NCI-H146 (cell line): ENCODE measurements around the gene NEUROG3.
"Not testable (repeated sequence)": the region's sequence is repeated elsewhere in the genome, so short reads cannot be mapped to it uniquely, and the experiment has no call there.

Experiments
- DNase-seq: peaks from one replicate; lab custom pipeline; 2025; lab: John Stamatoyannopoulos, UW

The NEUROG3 gene

DNA sequence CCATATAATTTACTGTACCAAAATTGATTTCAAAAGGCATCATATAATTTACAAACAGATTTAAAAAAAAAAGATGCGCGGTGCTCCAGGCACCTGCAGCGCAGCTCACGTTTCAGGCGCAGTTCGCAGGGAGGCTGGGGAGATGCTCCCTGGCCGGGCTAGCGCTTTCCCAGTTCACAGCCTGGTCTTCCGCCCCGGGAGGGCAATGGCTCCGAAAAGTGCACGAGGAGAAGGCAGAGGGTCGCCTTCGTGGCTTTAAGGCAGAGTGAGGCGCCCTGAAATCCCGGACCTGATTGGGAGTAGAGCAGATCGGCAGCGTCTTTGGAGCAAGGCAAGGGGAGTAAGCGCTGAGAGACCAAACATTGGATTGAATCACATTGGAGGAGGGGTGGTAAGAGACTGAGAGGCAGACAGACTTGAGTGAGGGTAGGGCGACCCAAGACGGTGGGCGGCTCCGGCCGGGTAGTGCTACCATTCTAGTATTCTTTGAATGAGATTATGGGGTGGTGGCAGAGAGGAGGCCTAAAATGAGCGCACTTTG lies 1.5 kb downstream of the NEUROG3 start:
- DNase-seq = no peak

DNA sequence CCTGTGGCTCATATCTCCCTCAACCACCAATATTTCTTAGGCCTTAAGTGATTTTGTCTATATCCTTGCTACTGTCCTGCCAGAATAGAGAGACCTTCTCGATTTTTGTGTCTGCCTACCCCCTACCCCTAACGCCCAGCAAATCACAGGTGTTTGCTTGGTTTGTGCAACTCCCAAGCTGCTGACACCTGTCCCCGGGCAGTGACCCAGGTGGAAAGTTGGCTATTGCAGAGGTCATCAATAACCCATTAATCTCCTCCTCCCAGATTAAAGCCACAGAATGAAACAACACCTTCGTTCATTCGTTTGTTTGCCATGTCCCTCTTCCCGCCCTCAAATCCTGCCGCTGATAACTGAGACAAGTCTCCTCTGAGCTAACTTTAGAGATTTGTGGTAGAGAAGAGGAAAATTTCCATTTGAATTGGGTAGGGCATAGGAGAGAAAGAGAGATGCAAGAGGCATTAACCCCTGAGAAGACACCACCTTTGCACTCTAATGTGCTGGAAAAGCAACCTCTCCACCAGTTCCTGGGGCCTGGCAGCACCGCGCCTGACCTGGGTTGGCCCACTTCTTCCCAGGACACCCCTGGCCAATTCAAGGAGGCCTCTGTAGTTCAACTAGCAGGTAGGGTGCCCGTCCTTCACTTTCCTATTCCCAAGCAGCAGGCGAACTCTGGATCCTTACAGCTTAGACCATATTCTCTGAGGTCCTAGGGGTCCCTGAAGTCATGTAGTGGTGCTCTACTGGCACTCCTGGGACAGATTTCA lies 3.0 kb downstream of the NEUROG3 start:
- DNase-seq = no peak

DNA sequence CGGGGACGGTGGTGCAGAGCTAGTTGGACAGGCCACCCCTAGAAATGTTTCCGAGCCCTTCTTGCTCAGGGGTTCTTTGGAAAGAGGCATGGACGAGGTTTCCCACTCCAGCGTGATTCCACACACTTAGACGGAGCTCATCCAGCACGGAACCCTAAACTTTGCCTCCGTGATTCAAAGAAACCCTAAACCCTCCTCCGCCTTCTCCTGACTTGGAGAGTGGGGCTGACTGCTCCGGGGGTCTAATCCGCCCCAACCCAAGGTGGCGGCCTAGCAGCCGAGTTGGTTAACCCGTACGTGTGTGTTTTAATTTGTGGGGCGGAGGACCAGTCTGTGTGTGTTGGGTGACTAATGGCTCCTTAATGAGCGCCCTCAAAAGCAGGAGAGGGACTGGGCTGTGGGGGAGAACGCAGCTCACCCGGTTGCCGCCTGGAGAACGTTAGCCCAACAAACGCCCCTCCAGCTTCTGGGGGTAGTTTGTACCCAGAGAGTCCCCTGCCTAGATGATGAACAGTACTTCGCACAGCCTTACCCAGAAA lies 3.8 kb downstream of the NEUROG3 start:
- no peak for DNase-seq

DNA sequence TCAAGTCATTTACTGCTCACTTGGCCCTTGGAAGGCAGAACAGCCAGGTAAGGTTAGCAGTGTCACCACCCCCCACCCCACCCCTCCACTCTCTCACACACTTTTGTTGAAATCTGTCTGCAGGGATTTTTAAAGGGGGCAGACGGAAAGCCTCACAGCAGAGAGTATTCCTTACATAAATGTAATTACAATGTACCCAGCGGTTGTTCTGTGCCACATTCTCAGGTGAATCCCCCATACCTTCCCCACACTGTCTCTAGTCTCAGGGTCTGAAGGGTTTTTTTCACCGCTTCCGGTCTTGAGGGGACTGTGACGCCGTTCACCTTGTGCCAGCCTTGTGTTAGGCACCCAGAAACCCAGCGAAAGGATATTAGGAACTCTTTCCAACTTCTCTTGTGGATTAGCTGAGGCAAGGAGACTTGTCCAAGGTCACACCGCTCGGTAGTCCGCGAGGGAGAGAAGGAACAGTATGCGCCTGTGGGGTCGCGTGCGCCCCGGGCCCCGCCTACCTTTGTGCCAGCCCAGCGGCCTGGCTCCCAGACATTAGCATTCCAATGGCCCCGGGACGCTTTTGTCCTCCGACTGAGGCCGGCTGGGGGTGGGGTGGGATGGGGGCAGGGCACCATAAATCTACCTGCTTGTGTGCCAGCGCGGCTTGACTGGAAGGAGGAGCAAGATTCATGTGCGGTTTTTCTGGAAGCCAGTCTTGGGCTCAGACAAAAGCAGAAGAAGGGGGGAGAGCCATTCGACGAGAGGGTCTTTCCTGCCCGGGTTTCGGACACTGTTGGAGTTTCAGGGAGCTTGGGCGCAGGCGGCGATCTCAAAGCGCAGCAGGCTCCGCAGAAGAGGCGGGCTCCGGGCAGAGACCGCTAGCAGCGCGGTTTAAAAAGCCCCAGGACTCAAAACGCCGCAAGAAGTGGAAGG lies 4.5 kb downstream of the NEUROG3 start:
- DNase-seq = no peak

DNA sequence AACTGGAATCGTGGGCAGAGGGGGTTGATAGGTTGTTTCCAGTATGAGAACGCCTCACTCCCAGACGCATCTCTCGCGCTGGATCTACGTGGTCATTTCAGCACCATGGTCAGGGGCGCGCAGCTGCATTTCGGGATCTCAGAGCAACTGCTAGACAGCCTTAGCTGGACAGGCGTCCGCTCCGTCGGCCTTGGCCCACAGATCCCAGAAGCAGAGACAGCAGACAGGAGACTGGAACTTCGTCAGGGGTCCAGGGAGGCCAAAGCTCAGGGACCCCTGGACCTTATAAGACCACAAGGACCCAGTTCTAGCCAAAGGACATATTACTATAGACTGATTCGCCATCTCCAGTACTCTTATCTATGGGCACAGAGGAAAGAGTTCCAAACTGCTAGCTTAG lies 5.3 kb downstream of the NEUROG3 start:
- no peak for DNase-seq

DNA sequence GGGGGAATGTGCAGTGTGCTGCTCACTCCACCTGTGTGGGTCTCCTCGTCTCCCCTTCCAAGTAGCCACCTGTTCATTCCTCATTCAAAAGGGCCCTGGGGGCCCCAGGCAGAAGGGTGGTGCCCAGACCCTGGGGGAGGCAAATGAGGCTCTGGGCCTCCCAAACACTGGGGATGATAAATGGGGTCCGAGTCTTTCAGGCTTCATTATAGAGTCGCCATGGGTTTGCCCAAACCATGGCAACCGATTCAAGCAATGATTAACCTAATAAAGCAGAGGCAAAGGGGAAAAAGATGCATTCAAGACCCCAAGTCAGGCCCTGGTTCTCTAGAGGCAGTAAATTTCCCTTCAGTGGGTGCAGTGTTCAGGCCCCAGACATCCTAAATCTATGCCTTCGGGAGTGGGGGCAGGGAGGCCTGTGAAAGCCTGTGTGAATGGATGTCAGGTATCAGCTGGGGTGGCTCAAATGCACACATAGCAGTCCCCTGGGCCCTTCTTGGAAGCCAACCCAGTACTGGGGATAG lies 10.4 kb downstream of the NEUROG3 start:
- DNase-seq = no peak

DNA sequence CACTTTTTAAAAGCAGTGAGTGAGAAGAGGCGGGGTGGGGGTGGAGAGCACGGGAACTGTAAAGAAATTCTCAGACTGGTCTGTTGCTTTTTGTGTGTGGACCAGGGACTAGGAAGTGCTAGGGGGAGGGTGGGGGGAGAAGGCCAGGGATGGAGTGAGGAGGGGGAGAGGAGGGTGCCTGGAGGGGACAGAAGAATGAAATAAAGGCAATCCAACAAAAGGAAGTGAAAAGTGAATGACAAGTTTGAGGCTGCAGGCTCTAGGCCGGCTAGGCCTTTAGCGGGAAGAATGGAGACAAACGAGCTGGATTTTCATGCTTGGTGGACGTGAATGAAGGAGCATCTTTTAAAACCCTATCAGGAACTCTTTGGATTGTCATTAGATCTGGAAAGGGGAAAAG lies 13.7 kb downstream of the NEUROG3 start:
- DNase-seq = no peak

- no peak for DNase-seq
Observed at GRCh38 chr10:69558559-69558958, 14.7 kb downstream of the NEUROG3 start.

GRCh38 chr10:69554611-69555010 lies 18.6 kb downstream of the NEUROG3 start:
- no peak for DNase-seq

DNA sequence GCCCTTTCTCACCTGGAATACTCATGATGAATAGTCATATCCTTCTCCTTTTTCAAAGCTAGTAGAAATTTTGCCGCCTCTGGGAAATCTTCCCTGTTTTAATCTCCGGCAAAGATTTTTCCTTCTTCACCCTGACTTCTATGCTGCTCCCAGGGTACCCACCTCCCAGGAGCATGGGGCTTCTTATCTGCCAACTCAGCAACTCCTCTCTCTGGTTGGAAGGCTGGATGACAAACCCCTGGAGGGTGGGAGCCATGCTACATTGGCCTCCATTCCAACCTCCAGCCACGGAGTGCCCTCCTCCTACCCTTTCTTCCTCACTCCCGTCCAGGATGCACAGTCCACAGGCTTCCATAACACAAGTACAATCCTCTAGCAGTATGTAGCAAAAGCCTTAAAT lies 19.9 kb downstream of the NEUROG3 start:
- no peak for DNase-seq

DNA sequence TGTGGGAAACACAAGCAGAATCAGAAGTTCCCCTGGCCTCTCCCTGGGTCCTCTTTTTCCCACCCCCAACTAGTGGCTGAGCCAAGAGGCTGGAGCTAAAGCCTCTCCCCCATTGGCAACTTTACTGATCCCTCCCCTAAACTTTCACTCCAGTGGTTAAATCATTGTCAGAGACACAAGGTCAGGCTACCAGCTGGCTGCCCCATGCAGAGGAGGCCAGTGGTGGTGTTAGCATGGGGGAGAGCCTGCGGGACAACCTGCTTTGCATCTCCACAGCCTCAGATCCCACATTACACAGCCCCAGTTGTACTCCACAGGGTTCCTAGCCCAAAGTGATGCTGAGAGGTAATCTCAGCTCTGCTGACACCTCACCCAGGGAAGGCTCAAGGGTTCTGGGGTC lies 21.0 kb downstream of the NEUROG3 start:
- DNase-seq = no peak

DNA sequence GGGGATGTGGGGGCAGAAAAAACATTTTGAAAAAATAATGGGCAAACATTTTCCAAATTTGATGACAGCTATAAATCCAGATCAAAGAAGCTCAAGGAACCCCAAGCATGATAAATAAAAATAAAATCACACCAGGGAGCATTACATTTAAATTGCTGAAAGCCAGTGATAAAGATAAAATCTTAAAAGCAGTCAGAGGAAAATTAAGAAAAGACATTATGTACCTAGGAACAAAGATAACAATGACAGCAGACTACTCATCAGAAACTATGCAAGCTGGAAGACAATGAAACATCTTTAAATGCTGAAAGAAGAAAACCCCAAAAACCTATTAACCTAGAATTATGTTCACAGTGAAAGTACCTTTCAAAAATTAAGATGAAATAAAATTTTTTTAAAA lies 23.3 kb downstream of the NEUROG3 start:
- no peak for DNase-seq

DNA sequence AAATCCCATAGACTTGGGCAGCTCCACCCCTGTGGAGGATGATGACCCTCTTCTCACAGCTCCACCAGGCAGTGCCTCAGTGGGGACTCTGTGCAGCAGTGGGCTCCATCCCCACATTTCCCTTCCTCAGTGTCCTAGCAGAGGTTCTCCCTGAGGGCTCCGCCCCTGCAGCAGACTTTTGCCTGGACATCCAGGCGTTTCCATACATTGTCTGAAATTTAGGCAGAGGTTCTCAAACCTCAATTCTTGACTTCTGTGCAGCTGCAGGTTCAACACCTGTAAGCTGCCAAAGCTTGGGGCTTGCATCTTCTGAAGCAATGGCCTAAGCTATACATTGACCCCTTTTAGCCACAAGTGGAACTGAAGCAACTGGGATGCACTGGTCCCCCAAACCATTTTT lies 31.8 kb downstream of the NEUROG3 start:
- DNase-seq = no peak

- no peak for DNase-seq
Observed at GRCh38 chr10:69538461-69538860, 34.8 kb downstream of the NEUROG3 start.

GRCh38 chr10:69537449-69537848 lies 35.8 kb downstream of the NEUROG3 start:
- no peak for DNase-seq

DNA sequence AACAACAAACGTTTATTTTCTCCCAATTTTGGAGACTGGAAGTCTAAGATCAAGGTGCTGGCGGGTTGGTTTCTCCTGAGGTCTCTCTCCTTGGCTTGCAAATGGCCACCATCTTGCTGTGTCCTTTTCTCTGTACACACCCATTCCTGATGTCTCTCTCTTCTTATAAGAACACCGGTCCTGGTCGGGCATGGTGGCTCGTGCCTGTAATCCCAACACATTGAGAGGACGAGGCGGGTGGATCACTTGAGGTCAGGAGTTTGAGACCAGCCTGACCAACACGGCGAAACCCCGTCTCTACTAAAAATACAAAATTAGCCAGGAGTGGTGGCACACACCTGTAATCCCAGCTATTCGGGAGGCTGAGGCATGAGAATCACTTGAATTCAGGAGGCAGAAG lies 36.7 kb downstream of the NEUROG3 start:
- DNase-seq = not testable (repeated sequence)

GRCh38 chr10:69533658-69534057 lies 39.6 kb downstream of the NEUROG3 start:
- no peak for DNase-seq

DNA sequence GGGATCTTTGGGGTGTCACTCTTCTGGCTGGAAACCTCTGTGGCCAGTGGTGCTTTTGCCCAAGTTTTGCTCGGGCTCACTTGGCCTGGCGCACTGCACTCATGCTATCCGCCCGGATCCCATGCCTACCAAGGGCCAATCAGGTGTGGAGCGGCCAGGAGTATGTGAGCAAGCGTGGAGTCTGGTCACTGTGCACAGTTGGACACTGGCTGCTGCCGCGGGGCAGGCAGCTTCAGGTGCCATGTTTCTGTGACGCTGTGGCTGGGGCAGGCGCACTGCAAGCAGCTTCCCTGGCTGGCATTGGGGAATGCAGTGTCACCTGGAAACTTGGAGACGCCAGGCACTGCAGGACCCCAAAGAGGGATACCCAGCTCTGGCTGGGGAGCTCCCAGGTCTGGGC lies 45.3 kb downstream of the NEUROG3 start:
- no peak for DNase-seq
